Sigmoid colon (tissue), 4 donors: ENCODE measurements around the gene NKIRAS2.

Source experiments
- POLR2A ChIP-seq, 2 donors: fragments of 450-650 bp; IDR thresholded peaks; one replicate each; pipeline ENCODE4 v1.6.1; 2016; ENCODE audit warnings: antibody characterized with exemption in 2 of 2, mild to moderate bottlenecking in 2 of 2, moderate library complexity in 2 of 2
- POLR2AphosphoS5 ChIP-seq, 4 donors: sonication (generic); formaldehyde crosslinking; IDR thresholded peaks; one replicate each; pipeline ENCODE4 v1.6.1; 2017; ENCODE audit warnings: antibody characterized with exemption in 4 of 4
- TF ChIP-seq, protein P1 (sequence below), 4 experiments: fragments of 450-650 bp in 3 of 4; fragments of 200-600 bp in 1 of 4; IDR thresholded peaks; one replicate each; pipeline ENCODE4 v1.5.1; 2016 to 2019; ENCODE audit warnings: antibody characterized with exemption in 4 of 4, mild to moderate bottlenecking in 3 of 4, moderate library complexity in 2 of 4

DNA sequence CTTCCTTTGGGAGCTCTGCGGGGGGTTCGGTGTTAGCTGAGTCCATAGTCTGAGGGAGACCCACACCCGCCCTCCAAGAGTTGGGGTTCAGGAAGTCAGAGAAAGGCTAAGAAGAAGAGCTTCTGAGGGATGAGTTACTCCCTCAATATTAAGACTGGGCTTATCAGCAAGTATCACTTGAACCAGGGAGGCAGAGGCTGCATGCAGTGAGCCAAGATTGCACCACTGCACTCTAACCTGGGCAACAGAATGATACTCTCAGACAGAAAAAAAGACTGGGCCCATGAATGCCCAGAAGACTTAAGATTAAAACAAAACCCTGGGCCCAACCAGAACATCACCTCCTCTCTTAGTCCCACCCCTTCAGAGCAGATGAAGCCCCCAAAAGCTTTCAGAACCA, 6.0 kb downstream of the NKIRAS2 start:
- TF ChIP-seq POLR2A (IDR thresholded peaks at IDR 0.05): no peak
- no peak for TF ChIP-seq POLR2AphosphoS5 (IDR thresholded peaks at IDR 0.05)
- TF ChIP-seq, protein P1, sequence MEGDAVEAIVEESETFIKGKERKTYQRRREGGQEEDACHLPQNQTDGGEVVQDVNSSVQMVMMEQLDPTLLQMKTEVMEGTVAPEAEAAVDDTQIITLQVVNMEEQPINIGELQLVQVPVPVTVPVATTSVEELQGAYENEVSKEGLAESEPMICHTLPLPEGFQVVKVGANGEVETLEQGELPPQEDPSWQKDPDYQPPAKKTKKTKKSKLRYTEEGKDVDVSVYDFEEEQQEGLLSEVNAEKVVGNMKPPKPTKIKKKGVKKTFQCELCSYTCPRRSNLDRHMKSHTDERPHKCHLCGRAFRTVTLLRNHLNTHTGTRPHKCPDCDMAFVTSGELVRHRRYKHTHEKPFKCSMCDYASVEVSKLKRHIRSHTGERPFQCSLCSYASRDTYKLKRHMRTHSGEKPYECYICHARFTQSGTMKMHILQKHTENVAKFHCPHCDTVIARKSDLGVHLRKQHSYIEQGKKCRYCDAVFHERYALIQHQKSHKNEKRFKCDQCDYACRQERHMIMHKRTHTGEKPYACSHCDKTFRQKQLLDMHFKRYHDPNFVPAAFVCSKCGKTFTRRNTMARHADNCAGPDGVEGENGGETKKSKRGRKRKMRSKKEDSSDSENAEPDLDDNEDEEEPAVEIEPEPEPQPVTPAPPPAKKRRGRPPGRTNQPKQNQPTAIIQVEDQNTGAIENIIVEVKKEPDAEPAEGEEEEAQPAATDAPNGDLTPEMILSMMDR (IDR thresholded peaks at IDR 0.05): no peak
